ENCODE measurements around the gene TECPR2.
"Not testable (repeated sequence)": the region's sequence is repeated elsewhere in the genome, so short reads cannot be mapped to it uniquely, and the experiment has no call there.

The TECPR2 gene

GRCh38 chr14:102538602-102539543, 176.1 kb downstream of the TECPR2 start:
- no peak for DNase-seq

DNA sequence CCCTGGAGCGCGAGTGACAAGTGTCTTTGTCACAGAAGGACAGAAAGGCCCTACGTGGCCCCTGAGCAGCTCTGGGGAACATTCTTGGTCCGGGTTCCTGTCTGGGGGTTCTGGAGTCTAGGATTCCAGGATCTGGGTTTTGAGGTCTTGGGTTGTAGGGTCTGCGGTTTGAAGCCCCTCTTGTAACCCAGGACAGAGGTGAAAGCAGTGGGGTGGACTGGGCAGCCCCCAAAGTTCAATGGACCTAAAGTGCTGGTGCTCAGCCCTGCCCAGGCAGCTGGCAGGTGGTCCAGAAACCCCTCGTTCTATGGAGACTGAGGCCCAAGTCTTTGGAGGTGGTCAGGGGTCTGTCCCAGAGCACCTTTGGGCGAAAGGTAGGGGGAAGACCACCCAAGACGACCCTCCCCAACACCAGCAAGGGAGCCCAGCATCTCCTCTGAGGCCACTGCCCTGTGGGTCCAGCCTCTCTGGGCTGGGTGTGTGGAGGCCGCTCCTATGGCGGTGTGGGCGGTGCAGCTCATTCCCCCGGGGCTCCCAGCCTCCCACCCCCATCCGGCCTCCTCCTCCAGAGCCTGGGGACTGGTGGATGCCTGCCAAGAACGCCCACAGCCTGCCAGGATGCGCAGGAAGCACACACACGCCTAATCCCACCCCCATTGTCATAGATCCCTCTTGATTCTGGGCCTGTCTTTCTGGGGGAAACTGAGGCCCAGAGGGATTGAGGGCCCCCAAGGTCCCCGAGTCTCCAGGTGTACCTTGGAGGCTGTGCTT, 177.0 kb downstream of the TECPR2 start:
- DNase-seq, result no peak

DNA sequence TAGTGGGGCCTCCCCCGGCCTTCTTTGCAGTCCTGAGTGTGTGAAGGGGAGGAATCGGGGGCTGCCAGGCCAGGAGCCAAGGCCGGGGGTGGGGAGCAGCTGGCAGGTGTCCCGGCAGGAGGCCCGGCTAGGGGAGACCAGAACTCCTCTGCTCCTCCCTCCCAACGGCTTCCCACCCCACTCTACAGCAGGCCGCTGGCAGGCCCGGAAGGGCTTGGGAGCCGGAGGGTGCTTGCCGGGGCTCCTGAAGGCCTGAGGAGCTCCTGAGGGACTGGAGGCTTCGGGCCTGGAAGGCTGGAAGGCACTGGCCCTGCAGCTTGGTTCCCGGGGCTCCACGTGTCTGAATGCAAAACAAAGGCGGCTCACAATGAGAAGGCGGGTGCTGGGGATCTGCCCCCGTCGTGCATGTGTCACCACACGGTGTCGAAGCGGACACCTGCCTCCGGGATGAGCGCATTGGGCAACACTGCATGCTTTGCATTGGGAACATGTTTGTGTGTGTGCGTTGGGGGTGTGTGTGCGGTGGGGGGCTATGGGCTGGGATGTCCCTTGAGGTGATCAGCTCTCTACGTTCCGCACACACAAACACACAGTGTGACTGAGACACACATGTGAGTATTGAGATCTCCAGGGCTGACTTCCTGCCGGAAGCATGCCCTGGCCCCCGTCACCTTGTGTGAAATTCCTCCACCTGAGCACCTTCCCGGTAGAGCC, 177.7 kb downstream of the TECPR2 start:
- no peak for DNase-seq

- not testable (repeated sequence) for DNase-seq
These were observed 178.3 kb downstream of the TECPR2 start for GRCh38 chr14:102541029-102541491.

DNA sequence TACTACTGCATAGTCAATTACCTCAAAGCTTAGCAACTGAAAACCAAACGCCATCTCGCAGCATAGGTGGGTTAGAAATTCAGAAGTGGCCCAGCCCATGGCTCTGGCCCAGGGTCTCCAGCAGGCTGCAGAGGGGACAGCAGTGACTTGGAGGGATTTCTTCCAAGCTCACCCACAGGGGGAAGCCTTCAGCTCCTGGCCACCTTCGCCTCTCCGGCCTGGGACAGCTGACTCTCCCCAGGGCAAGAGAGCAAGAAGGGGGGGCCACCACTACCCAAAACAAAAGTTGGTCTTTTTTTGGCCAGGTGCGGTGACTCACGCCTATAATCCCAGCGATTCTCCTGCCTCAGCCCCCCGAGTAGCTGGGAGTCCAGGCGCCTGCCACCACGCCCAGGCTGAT, 179.0 kb downstream of the TECPR2 start:
- DNase-seq, result no peak

DNA sequence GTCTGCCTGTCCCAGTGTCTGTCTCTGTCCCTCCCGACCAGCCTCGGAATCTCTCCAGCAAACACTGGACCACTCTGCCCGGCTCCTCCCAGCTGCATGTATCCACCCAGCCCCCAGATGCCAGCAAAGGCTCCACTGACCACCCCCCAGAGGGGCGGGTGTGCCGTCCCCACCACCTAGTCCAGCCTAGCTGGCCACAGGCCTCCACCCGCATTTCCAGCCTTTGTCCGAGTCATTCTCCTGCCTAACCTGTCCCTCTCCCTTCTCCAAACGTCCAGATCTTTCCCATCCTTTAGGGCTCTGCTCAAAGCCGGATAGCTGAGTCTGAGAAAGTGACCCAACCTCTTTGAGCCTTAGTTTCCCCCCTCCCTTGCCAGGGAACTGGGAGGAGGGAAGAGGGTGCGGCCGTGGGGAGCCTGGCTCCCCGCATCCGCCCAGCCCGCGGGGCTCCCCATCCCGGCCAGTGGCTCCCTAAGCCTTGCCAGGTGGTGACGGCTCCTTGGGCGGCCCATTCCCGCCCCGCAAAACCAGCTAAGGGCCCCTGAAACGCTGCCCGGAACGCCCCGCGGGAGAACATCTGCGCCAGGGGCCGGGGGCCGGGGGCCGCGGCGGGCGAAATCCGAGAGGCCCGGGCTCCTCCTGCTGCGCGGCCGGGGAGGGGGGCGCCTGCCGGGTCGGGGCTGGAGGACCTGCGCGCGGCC, 181.5 kb downstream of the TECPR2 start:
- DNase-seq, result no peak

- peak in 1 of 5 donors; percentile 43 for DNase-seq
These were observed 182.2 kb downstream of the TECPR2 start for GRCh38 chr14:102544747-102545460.

- DNase-seq, result no peak
These were observed 182.9 kb downstream of the TECPR2 start for GRCh38 chr14:102545461-102546265.

DNA sequence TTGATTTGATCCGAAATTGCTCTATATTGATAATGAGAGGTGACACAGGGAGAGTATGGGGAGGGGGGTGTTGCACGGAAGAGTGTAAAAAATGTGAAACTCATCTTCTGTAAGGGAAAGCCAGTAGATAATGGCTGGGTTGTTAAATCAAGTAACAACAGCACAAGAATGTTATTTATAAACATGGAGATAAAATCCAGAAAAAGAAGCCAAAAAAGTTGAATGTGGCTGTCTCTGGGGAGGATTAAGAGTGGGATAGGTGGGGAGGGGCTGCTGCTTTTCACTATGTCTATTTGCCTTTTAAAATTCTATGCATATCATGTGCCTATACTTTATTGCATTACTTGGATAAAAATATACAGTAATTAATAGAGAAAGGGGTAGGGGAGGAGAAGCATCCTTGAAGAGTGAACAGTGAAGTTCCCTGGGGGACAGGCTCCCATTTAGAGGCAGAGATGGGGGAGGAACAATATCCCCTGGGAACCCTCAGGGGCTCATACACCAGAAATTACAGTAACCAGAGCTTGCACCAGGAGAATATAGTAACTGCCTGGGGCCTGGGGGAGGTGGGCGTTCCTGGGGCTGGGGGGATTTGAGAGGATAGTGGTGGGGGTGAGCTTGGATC, 186.0 kb downstream of the TECPR2 start:
- DNase-seq, result no peak

- not testable (repeated sequence) for DNase-seq
These were observed 188.2 kb downstream of the TECPR2 start for GRCh38 chr14:102550927-102551401.
